Measurements from ENCODE around the gene FH. TPM values are rescaled to one million over a fixed set of nuclear protein-coding genes. Genes with fewer than 3 reads are reported as not detected.

The FH gene
- total and polyA plus RNA-seq, 2 donors from 2014 or later, result 51.9 to 128 TPM

DNA sequence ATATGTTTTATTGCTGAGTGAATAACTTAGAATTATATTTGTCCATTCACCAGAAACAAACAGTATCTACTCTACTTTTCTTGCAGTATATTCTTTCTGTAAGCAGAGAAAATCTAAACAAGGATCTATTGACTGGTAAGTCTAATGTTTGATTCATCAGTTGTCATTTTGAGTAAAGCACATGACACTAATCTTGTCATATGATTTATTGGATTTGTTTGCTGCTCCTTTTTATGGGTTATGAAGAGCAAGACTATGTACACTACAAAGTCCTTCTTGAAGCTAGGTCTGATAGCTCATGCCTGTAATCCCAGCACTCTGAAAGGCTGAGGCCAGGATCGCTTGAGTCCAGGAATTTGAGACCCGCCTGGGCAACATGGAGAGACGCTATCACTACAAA, 36.0 kb upstream of the FH start:
- Histone ChIP-seq H3K36me3 (ENCODE audit: control insufficient read depth in 2 of 3, insufficient read depth in 3 of 3, low read length in 3 of 3) (no peaks in the 10 kb centered on the region), H3K27ac (ENCODE audit: low read depth in 2 of 2, low read length in 2 of 2) (no peak overlapping the region), H3K4me1 (ENCODE audit: control insufficient read depth in 2 of 3, insufficient read depth in 2 of 3, low read depth in 1 of 3, low read length in 3 of 3) (peaks cover 0 to 4% (median 0%) of the 10 kb centered on the region in 3 donors), H3K27me3 (ENCODE audit: control insufficient read depth, insufficient read depth, low read length) (no peaks in the 10 kb centered on the region), H3K4me3 (ENCODE audit: low read length in 3 of 3) (no peak overlapping the region), H3K9ac (ENCODE audit: low read length in 3 of 3) (no peak overlapping the region), H3K9me3 (ENCODE audit: control insufficient read depth in 2 of 3, insufficient read depth in 1 of 3, low read length in 3 of 3) (no peaks in the 10 kb centered on the region)
- no peak for FAIRE-seq
- intact Hi-C loops (cut with DNase I), result no loop called here
- TF ChIP-seq, protein P1, sequence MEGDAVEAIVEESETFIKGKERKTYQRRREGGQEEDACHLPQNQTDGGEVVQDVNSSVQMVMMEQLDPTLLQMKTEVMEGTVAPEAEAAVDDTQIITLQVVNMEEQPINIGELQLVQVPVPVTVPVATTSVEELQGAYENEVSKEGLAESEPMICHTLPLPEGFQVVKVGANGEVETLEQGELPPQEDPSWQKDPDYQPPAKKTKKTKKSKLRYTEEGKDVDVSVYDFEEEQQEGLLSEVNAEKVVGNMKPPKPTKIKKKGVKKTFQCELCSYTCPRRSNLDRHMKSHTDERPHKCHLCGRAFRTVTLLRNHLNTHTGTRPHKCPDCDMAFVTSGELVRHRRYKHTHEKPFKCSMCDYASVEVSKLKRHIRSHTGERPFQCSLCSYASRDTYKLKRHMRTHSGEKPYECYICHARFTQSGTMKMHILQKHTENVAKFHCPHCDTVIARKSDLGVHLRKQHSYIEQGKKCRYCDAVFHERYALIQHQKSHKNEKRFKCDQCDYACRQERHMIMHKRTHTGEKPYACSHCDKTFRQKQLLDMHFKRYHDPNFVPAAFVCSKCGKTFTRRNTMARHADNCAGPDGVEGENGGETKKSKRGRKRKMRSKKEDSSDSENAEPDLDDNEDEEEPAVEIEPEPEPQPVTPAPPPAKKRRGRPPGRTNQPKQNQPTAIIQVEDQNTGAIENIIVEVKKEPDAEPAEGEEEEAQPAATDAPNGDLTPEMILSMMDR (IDR thresholded peaks at IDR 0.05; ENCODE audit: borderline replicate concordance, extremely low read depth, insufficient read depth), result no peak
- DNase-seq, result no peak

DNA sequence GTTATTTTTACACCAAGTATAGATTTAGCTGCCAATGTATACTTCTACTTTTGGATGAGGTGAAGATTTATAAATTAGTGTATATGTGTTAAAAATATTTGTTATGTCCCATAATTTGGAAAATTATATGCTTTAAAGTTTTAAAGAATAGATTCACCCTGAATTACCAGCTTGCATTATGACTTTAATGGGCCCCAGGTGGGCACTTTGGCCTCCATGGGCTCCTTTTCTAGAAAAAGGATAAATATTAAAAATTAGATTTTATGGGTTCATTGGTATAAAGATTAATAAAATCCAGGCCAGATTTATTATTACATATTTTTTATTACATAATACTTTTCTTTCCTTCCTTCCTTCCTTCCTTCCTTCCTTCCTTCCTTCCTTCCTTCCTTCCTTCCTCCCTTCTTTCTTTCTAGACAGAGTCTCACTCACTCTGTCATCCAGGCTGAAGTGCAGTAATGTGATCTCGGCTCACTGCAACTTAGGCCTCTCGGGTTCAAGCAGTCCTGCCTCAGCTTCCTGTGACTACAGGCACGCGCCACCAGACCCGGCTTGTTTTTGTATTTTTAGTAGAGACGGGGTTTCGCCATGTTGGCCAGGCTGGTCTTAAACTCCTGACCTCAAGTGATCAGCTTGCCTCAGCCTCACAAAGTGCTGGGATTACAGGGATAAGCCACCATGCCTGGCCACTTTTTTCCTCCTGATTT, 34.5 kb upstream of the FH start:
- DNase-seq, result peak in 1 of 5 donors; percentile 18
- no peaks in the 10 kb centered on the region for H3K36me3 ChIP-seq (ENCODE audit: control insufficient read depth in 2 of 3, insufficient read depth in 3 of 3, low read length in 3 of 3)
- H3K27ac ChIP-seq (ENCODE audit: low read depth in 2 of 2, low read length in 2 of 2), result no peak overlapping the region
- TF ChIP-seq, protein P1 (IDR thresholded peaks at IDR 0.05; ENCODE audit: borderline replicate concordance, extremely low read depth, insufficient read depth), result no peak
- intact Hi-C loops (cut with DNase I), result no loop called here
- FAIRE-seq, result no peak
- no peak overlapping the region for H3K9ac ChIP-seq (ENCODE audit: low read length in 3 of 3)
- H3K9me3 ChIP-seq (ENCODE audit: control insufficient read depth in 2 of 3, insufficient read depth in 1 of 3, low read length in 3 of 3), result no peaks in the 10 kb centered on the region
- no peak overlapping the region for H3K4me3 ChIP-seq (ENCODE audit: low read length in 3 of 3)
- H3K4me1 ChIP-seq (ENCODE audit: control insufficient read depth in 2 of 3, insufficient read depth in 2 of 3, low read depth in 1 of 3, low read length in 3 of 3), result no peaks in the 10 kb centered on the region
- H3K27me3 ChIP-seq (ENCODE audit: control insufficient read depth, insufficient read depth, low read length), result no peaks in the 10 kb centered on the region

DNA sequence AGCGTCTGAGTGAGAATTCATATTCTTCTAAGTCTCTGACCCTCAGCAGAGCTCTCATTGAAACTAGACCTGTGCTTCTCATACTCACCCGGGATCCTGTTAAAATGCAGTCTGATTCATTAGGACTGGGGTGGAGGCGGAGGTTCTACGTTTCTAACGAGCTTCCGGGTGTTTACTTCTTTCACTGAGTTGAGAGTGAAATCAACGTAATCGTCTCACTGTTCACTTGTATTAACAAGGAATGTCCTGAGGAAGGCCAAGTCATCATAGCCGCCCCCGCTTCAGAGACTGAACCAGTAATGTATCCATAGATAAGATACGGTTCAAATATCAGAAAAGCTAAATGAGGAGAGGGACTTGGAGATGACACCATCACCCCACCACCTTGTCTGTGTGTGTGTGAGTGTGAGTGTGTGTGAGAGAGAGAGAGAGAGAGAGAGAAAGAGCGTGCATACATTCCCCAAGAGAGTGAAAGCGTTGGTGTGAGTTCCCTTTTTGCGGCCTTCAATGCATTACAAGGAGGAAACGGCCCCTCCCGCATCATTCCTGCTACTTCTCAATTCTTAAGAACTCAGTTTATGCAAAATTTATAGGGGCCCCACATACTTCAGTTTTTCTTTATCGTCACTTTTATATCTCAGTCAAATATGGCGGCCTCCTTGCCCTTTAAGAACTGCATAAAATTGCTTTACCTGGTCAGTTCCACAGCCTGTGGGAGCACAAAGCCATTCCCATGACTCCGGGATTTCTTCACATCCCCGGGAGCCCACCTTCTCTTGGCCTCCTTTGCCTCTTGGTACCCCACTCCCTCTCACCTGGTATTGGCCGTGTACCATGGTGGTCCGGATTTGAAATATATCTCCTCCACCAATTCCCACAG, 32.4 kb upstream of the FH start:
- DNase-seq (no peak), FAIRE-seq (no peak)
- H3K36me3 ChIP-seq (ENCODE audit: control insufficient read depth in 2 of 3, insufficient read depth in 3 of 3, low read length in 3 of 3), result no peaks in the 10 kb centered on the region
- intact Hi-C loops (cut with DNase I), result no loop called here
- H3K9me3 ChIP-seq (ENCODE audit: control insufficient read depth in 2 of 3, insufficient read depth in 1 of 3, low read length in 3 of 3), result no peaks in the 10 kb centered on the region
- no peak overlapping the region for H3K4me3 ChIP-seq (ENCODE audit: low read length in 3 of 3)
- H3K9ac ChIP-seq (ENCODE audit: low read length in 3 of 3), result no peak overlapping the region
- H3K27me3 ChIP-seq (ENCODE audit: control insufficient read depth, insufficient read depth, low read length), result no peaks in the 10 kb centered on the region
- H3K4me1 ChIP-seq (ENCODE audit: control insufficient read depth in 2 of 3, insufficient read depth in 2 of 3, low read depth in 1 of 3, low read length in 3 of 3), result no peaks in the 10 kb centered on the region
- TF ChIP-seq, protein P1 (IDR thresholded peaks at IDR 0.05; ENCODE audit: borderline replicate concordance, extremely low read depth, insufficient read depth), result no peak
- H3K27ac ChIP-seq (ENCODE audit: low read depth in 2 of 2, low read length in 2 of 2), result no peak overlapping the region

Data from kidney (tissue), 14 donors.